BLaER1 treated with 17β-estradiol and CSF1 and Interleukin-3, amounts not matched to agents 10 nM and 100 nM (cell line): Measurements from ENCODE around the gene APBA2.

Experiments
- H3K27ac ChIP-seq, 11 experiments: shearing (Covaris generic); formaldehyde crosslinking; 2 replicates each; pipeline ENCODE4 v1.8.1; 2022
- H3K27me3 ChIP-seq, 11 experiments: shearing (Covaris generic); formaldehyde crosslinking; 2 replicates each; pipeline ENCODE4 v1.8.1; 2022
- H3K36me3 ChIP-seq, 11 experiments: shearing (Covaris generic); formaldehyde crosslinking; 2 replicates each; pipeline ENCODE4 v1.8.1; 2022
- H3K4me1 ChIP-seq, 10 experiments: shearing (Covaris generic); formaldehyde crosslinking; 2 replicates each; pipeline ENCODE4 v1.8.1; 2022
- H3K4me2 ChIP-seq, 11 experiments: shearing (Covaris generic); formaldehyde crosslinking; 2 replicates each; pipeline ENCODE4 v1.8.1; 2022
- H3K4me3 ChIP-seq, 10 experiments: shearing (Covaris generic); formaldehyde crosslinking; 2 replicates each; pipeline ENCODE4 v1.8.1; 2022
- H3K9ac ChIP-seq, 11 experiments: shearing (Covaris generic); formaldehyde crosslinking; 2 replicates each; pipeline ENCODE4 v1.8.1; 2022
- H3K9me3 ChIP-seq, 11 experiments: shearing (Covaris generic); formaldehyde crosslinking; replicated peaks in 1 of 11; 2 replicates each; pipeline ENCODE4 v1.8.1; 2022
- H4K20me1 ChIP-seq, 11 experiments: shearing (Covaris generic); formaldehyde crosslinking; 2 replicates each; pipeline ENCODE4 v1.8.1; 2022
- Cebpa-rat ChIP-seq, 11 experiments: shearing (Covaris generic); IDR thresholded peaks; 2 replicates each; pipeline ENCODE4 v1.8.1; 2022

The APBA2 gene

DNA sequence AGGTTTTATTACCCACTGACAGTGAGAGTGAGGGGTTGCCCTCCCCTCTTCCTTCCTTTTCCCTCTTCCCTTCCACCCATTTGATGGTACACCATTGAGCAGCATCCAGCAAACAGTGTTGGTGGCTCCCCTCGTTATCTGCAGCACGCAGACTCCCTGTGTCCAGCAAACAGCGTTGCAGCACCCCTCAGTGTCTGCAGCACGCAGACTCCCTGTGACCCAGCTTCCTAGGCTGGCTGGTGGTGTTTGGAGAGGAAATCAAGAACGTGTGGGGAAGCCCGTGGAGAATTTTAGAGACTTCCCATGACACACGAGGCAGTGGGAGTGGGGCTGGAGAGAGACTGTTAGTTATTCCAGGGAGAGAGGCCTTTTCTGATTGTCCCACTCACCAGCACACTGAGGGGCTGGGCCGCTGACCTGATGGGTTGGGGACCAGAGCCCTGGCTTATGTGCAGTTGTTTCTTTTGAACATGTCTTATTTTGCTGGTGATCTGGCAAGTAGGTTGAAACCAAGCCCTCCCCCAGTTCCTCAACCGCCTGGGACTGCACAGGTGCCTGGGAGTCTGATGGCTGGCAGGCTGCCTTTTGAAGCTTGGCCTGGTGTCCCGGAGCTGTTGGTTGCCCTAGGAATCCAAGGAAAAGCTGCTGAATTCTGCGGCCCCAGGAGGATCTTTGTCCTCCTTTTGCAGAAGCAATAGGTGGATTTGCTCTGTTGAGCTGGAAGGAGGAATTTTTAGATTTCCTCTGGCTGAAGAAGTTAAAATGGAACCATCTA is 19.0 kb downstream of the APBA2 start:
- no peak overlapping the region for H3K4me3 ChIP-seq
- no peak for TF ChIP-seq Cebpa-rat (IDR thresholded peaks at IDR 0.05)
- 0 out of 22 replicates have a peak overlapping the region, but pooled peaks of 1 of the 11 experiments have one; percentile 40 for H3K27ac ChIP-seq
- no peaks in the 10 kb centered on the region for H3K27me3 ChIP-seq
- H3K4me1 ChIP-seq: peaks cover 10 to 34% (median 19%) of the 10 kb centered on the region in 10 experiments; a peak in 16 of 20 replicates
- H3K4me2 ChIP-seq: peak overlapping the region in 10 of 11 experiments; percentile 17 to 51 (median 27); a peak in 9 of 22 replicates
- H3K36me3 ChIP-seq: no peaks in the 10 kb centered on the region
- H3K9me3 ChIP-seq: no peaks in the 10 kb centered on the region; a peak in 1 of 22 replicates
- H3K9ac ChIP-seq: no peak overlapping the region
- H4K20me1 ChIP-seq: peaks cover 0 to 46% (median 25%) of the 10 kb centered on the region in 11 experiments; a peak in 11 of 22 replicates

- Histone ChIP-seq H4K20me1 (peaks cover 0 to 46% (median 14%) of the 10 kb centered on the region in 11 experiments; a peak in 13 of 22 replicates), H3K9me3 (no peaks in the 10 kb centered on the region; a peak in 1 of 22 replicates), H3K4me3 (no peak overlapping the region), H3K9ac (no peak overlapping the region), H3K27me3 (no peaks in the 10 kb centered on the region), H3K36me3 (no peaks in the 10 kb centered on the region), H3K4me2 (no peak overlapping the region), H3K4me1 (peaks cover 16 to 29% (median 20%) of the 10 kb centered on the region in 10 experiments; a peak in 17 of 20 replicates), H3K27ac (no peak overlapping the region)
- no peak for TF ChIP-seq Cebpa-rat (IDR thresholded peaks at IDR 0.05)
Measured at GRCh38 chr15:28907338-28907960, 21.7 kb downstream of the APBA2 start.

DNA sequence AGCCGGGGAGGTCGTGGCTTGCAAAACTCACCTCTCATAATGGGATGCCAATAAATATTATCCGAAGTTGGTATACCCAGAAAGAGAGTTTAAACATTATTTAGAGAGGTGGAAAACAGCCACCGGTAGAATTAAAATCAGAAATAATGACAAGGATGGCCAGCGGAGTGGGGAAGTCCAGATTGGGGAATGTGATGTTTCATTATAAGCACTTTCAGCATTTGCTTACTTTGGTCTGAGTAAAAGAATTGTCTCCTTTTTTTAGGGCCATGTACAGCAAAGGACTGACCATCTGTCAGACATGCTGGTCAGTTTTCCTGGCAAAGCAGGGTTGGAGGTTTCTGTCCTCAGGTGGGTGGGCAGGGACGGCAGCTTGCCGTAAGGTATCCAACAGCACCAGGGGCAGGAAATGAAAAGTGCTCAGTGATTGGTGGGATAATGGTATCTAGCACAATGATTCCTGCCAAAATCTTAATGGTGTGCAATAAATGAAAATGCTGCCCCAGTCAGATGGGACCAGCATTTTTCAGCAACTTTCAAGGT is 24.3 kb downstream of the APBA2 start:
- Histone ChIP-seq H4K20me1 (peaks cover 0 to 52% (median 25%) of the 10 kb centered on the region in 11 experiments; a peak in 14 of 22 replicates), H3K9me3 (no peaks in the 10 kb centered on the region; a peak in 1 of 22 replicates), H3K4me2 (no peak overlapping the region), H3K4me3 (no peak overlapping the region), H3K36me3 (no peaks in the 10 kb centered on the region), H3K9ac (no peak overlapping the region), H3K27ac (no peak overlapping the region), H3K27me3 (no peaks in the 10 kb centered on the region), H3K4me1 (peaks cover 0 to 28% (median 16%) of the 10 kb centered on the region in 10 experiments; a peak in 15 of 20 replicates)
- TF ChIP-seq Cebpa-rat (IDR thresholded peaks at IDR 0.05): no peak

GRCh38 chr15:28911310-28911931 is 25.6 kb downstream of the APBA2 start:
- Histone ChIP-seq H3K27me3 (no peaks in the 10 kb centered on the region), H3K4me1 (peaks cover 0 to 30% (median 16%) of the 10 kb centered on the region in 10 experiments; a peak in 14 of 20 replicates), H3K9me3 (no peaks in the 10 kb centered on the region; a peak in 1 of 22 replicates), H3K4me3 (no peak overlapping the region), H3K36me3 (no peaks in the 10 kb centered on the region), H4K20me1 (peaks cover 0 to 60% (median 24%) of the 10 kb centered on the region in 11 experiments; a peak in 14 of 22 replicates), H3K4me2 (peak overlapping the region in 5 of 11 experiments; percentile 10 to 26 (median 18); a peak in 4 of 22 replicates), H3K9ac (no peak overlapping the region), H3K27ac (no peak overlapping the region)
- no peak for TF ChIP-seq Cebpa-rat (IDR thresholded peaks at IDR 0.05)

- Histone ChIP-seq H3K4me1 (peaks cover 0 to 34% (median 16%) of the 10 kb centered on the region in 10 experiments; a peak in 15 of 20 replicates), H3K9me3 (no peaks in the 10 kb centered on the region; a peak in 1 of 22 replicates), H3K27me3 (no peaks in the 10 kb centered on the region; a peak in 1 of 22 replicates), H3K4me3 (no peak overlapping the region), H3K27ac (no peak overlapping the region), H3K36me3 (no peaks in the 10 kb centered on the region), H3K4me2 (no peak overlapping the region), H4K20me1 (peaks cover 0 to 61% (median 25%) of the 10 kb centered on the region in 11 experiments; a peak in 15 of 22 replicates), H3K9ac (no peak overlapping the region)
- TF ChIP-seq Cebpa-rat (IDR thresholded peaks at IDR 0.05): no peak
Measured at GRCh38 chr15:28912422-28912821, 26.6 kb downstream of the APBA2 start.

GRCh38 chr15:28913171-28913765 is 27.5 kb downstream of the APBA2 start:
- no peaks in the 10 kb centered on the region for H3K36me3 ChIP-seq
- H3K4me3 ChIP-seq: no peak overlapping the region
- H4K20me1 ChIP-seq: peaks cover 0 to 62% (median 30%) of the 10 kb centered on the region in 11 experiments; a peak in 15 of 22 replicates
- no peak overlapping the region for H3K27ac ChIP-seq
- H3K27me3 ChIP-seq: no peaks in the 10 kb centered on the region; a peak in 1 of 22 replicates
- H3K9ac ChIP-seq: no peak overlapping the region
- no peak for TF ChIP-seq Cebpa-rat (IDR thresholded peaks at IDR 0.05)
- H3K9me3 ChIP-seq: no peaks in the 10 kb centered on the region; a peak in 1 of 22 replicates
- H3K4me2 ChIP-seq: no peak overlapping the region
- H3K4me1 ChIP-seq: peaks cover 0 to 38% (median 21%) of the 10 kb centered on the region in 10 experiments; a peak in 16 of 20 replicates

DNA sequence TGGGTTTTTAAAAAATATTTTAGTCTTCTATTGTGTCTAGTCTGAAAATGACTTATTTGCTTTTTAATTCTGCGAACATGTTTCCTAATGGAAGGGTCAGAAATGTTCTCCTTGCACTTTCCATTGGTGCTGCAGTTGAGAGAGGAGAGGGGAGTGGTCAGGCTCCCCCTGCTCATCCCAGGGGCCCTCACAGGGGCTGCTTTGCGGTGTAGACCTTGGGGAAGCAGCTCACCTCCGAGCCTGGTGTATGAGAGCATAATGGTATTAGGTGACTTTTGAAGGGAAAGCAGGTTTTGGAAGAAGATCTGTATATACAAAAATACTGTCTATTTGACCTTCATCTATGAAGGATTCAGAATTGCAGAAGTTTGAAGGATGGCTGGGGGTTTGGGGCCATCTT is 28.3 kb downstream of the APBA2 start:
- H3K27ac ChIP-seq: no peak overlapping the region
- H4K20me1 ChIP-seq: peaks cover 0 to 66% (median 30%) of the 10 kb centered on the region in 11 experiments; a peak in 17 of 22 replicates
- peak overlapping the region in 8 of 11 experiments; percentile 28 to 55 (median 38); a peak in 12 of 22 replicates for H3K4me2 ChIP-seq
- H3K36me3 ChIP-seq: no peaks in the 10 kb centered on the region
- H3K4me3 ChIP-seq: no peak overlapping the region
- H3K27me3 ChIP-seq: no peaks in the 10 kb centered on the region; a peak in 1 of 22 replicates
- H3K9ac ChIP-seq: no peak overlapping the region
- H3K4me1 ChIP-seq: peaks cover 0 to 45% (median 26%) of the 10 kb centered on the region in 10 experiments; a peak in 16 of 20 replicates
- TF ChIP-seq Cebpa-rat (IDR thresholded peaks at IDR 0.05): no peak
- H3K9me3 ChIP-seq: no peaks in the 10 kb centered on the region; a peak in 1 of 22 replicates

DNA sequence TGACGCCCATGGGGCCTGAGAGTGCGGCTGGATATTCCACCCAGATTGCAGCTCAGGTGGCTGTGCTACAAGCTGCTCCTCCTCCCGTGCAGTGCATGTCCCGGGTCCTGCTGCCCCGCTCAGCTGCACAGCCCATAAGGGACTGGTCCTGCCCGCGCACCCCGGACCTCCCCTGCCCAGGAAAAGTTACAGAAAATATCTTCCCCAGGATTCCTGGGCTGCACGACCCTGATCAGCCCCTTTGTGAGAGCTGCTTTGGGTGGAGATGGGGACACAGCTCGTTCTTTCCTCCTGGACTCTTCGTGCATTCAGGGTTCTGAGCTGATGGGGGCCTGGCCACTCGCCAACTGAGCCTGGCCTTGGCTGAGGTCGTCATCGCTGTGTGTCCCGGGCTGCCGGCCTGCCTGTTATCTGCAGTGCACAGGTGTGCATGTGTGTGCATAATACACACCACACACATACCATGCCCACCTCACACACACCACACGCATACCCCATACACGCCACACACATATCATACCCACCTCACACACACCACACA is 28.8 kb downstream of the APBA2 start:
- no peak for TF ChIP-seq Cebpa-rat (IDR thresholded peaks at IDR 0.05)
- Histone ChIP-seq H3K9ac (no peak overlapping the region), H4K20me1 (peaks cover 0 to 71% (median 34%) of the 10 kb centered on the region in 11 experiments; a peak in 17 of 22 replicates), H3K36me3 (no peaks in the 10 kb centered on the region), H3K27me3 (no peaks in the 10 kb centered on the region; a peak in 1 of 22 replicates), H3K4me2 (peak overlapping the region in 8 of 11 experiments; percentile 28 to 55 (median 38); a peak in 14 of 22 replicates), H3K9me3 (no peaks in the 10 kb centered on the region; a peak in 1 of 22 replicates), H3K27ac (no peak overlapping the region), H3K4me3 (no peak overlapping the region), H3K4me1 (peaks cover 0 to 50% (median 29%) of the 10 kb centered on the region in 10 experiments; a peak in 16 of 20 replicates)
